Uterus (tissue), 4 donors: ENCODE data around the gene RRH. TPM values are rescaled to one million over a fixed set of nuclear protein-coding genes. Genes with fewer than 3 reads are reported as not detected.
A peak's percentile ranks its signal among the peaks of the same experiment; 100 is the strongest.

Experiments
- DNase-seq, 2 donors: peaks; one replicate each; pipeline ENCODE4 v3.0.0-alpha.2; 2019 to 2020
- H3K27ac ChIP-seq, 2 donors: fragments of 200-600 bp; sonication (generic); 1 replicate in 1 of 2; 2 replicates in 1 of 2; pipeline ENCODE4 v1.5.1; 2016 to 2018
- H3K27me3 ChIP-seq, 2 donors: fragments of 200-600 bp; sonication (generic); one replicate each; pipeline ENCODE4 v1.5.1; 2018 to 2019; ENCODE audit warnings: control low read depth in 1 of 2
- H3K36me3 ChIP-seq, 2 donors: fragments of 200-600 bp; sonication (generic); one replicate each; pipeline ENCODE4 v1.5.1; 2019; ENCODE audit warnings: control low read depth in 1 of 2
- H3K4me1 ChIP-seq, 2 donors: fragments of 200-600 bp; sonication (generic); one replicate each; pipeline ENCODE4 v1.5.1; 2018 to 2019; ENCODE audit warnings: control low read depth in 1 of 2
- H3K4me3 ChIP-seq, 2 donors: fragments of 200-600 bp; sonication (generic); 1 replicate in 1 of 2; 2 replicates in 1 of 2; pipeline ENCODE4 v1.5.1; 2018 to 2019; ENCODE audit warnings: mild to moderate bottlenecking in 1 of 2
- H3K9me3 ChIP-seq, 2 donors: fragments of 200-600 bp; sonication (generic); one replicate each; pipeline ENCODE4 v1.5.1; 2019; ENCODE audit warnings: control low read depth in 1 of 2
- POLR2A ChIP-seq, 2 donors: fragments of 450-650 bp; IDR thresholded peaks; one replicate each; pipeline ENCODE4 v1.6.1; 2016; ENCODE audit warnings: antibody characterized with exemption in 2 of 2, mild to moderate bottlenecking in 1 of 2, moderate library complexity in 1 of 2
- intact Hi-C: fragments of 100-400 bp; cut with DNase I; formaldehyde crosslinking; loops from one replicate; pipeline ENCODE4 v1.15.1; 2023; ENCODE audit warnings: low total_unique reads
- total RNA-seq, 4 donors: library from RNA; depleted of rRNA in 3 of 4; stranded (reverse); fragments of >200 nt in 3 of 4; gene quantifications; one replicate each; pipeline versions ENCODE4 v1.1.0 to v1.2.4, GENCODE V29; 2014 to 2023
- TF ChIP-seq, protein P1 (sequence below), 4 experiments: fragments of 200-600 bp in 2 of 4; fragments of 450-650 bp in 2 of 4; sonication (generic) in 2 of 4; IDR thresholded peaks; one replicate each; pipeline ENCODE4 v1.5.1; 2016 to 2019; ENCODE audit warnings: antibody characterized with exemption in 4 of 4, mild to moderate bottlenecking in 2 of 4, moderate library complexity in 1 of 4
- donor health status: DM: yes; HTN: yes; CAD: no.

Gene RRH
- total RNA-seq, 4 donors from 2014 or later, result 0.30 to 1.5 TPM; not detected in 2

DNA sequence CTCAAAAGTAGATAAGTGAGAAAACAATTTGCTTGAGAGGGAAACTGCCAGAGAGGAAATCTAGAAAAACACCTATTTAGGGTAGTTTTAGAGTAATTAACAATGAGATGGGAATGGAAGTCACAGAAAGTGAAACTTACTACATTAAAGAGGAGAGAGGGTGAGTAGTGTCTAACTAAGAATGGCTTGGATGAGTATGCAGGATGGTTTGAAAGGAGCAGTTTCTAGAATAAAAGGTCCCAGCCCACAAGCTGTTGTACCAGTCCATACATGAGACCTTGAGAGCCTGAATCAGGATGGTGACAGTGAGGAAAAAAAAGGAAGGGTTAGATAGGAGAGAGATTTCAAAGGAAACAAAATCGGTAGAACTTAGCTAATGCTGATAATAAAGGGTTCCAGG lies 10.9 kb upstream of the RRH start:
- Histone ChIP-seq H3K27ac (no peak overlapping the region), H3K4me3 (no peak overlapping the region), H3K27me3 (no peaks in the 10 kb centered on the region), H3K9me3 (no peaks in the 10 kb centered on the region), H3K36me3 (no peaks in the 10 kb centered on the region), H3K4me1 (no peaks in the 10 kb centered on the region)
- no peak for TF ChIP-seq POLR2A (IDR thresholded peaks at IDR 0.05)
- TF ChIP-seq, protein P1, sequence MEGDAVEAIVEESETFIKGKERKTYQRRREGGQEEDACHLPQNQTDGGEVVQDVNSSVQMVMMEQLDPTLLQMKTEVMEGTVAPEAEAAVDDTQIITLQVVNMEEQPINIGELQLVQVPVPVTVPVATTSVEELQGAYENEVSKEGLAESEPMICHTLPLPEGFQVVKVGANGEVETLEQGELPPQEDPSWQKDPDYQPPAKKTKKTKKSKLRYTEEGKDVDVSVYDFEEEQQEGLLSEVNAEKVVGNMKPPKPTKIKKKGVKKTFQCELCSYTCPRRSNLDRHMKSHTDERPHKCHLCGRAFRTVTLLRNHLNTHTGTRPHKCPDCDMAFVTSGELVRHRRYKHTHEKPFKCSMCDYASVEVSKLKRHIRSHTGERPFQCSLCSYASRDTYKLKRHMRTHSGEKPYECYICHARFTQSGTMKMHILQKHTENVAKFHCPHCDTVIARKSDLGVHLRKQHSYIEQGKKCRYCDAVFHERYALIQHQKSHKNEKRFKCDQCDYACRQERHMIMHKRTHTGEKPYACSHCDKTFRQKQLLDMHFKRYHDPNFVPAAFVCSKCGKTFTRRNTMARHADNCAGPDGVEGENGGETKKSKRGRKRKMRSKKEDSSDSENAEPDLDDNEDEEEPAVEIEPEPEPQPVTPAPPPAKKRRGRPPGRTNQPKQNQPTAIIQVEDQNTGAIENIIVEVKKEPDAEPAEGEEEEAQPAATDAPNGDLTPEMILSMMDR (IDR thresholded peaks at IDR 0.05), result no peak
- no peak for DNase-seq
- intact Hi-C loops, result loop anchor here (5.0 kb wide), 1 partner anchor 395 kb away; no protein-coding TSS in a partner anchor

DNA sequence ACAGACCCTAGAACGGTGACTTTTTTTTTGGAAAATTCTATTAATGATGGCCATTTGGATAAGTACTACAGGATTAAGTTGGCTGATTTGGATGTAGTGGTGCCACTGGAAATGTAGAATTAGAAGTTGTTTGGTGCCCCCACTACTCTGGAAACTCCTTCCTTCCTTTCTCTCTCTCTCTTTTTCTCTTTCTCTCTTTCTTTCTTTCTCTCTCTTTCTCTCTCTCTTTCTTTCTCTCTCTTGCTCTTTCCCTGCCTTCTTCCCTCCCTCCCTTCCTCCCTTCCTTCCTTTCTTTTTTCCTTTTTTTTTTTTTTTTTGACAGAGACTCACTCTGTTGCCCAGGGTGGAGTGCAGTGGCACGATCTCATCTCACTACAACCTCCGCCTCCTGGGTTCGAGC lies 9.5 kb upstream of the RRH start:
- Histone ChIP-seq H3K4me1 (no peaks in the 10 kb centered on the region), H3K36me3 (no peaks in the 10 kb centered on the region), H3K27ac (no peak overlapping the region), H3K9me3 (no peaks in the 10 kb centered on the region), H3K4me3 (no peak overlapping the region), H3K27me3 (no peaks in the 10 kb centered on the region)
- TF ChIP-seq, protein P1 (IDR thresholded peaks at IDR 0.05), result no peak
- no peak for TF ChIP-seq POLR2A (IDR thresholded peaks at IDR 0.05)
- intact Hi-C loops, result loop anchor here (5.0 kb wide), 1 partner anchor 396 kb away; no protein-coding TSS in a partner anchor
- no peak for DNase-seq

DNA sequence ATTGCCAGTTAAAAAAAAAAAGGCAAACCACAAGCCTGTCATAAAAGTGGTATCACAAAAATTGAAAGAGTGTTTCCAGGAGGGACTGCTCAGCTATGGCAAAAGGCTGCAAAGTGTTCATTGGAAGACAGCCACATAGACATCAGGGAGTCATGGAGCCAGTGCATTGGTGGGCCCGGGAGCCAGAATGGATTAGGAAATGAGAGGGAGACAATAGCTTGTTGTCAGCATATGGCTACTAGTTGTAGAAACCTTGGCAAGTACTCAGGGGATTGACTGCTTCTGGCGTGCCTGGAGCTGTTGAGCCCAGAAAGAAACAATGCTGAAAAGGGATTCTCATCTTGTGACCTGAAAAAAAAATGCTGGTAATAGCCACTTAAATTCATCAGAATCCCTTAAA lies 7.2 kb upstream of the RRH start:
- TF ChIP-seq POLR2A (IDR thresholded peaks at IDR 0.05), result no peak
- TF ChIP-seq, protein P1 (IDR thresholded peaks at IDR 0.05), result no peak
- Histone ChIP-seq H3K4me1 (no peaks in the 10 kb centered on the region), H3K4me3 (no peak overlapping the region), H3K9me3 (no peaks in the 10 kb centered on the region), H3K27ac (no peak overlapping the region), H3K27me3 (no peaks in the 10 kb centered on the region), H3K36me3 (peaks cover 0 to 6% of the 10 kb centered on the region in 2 donors)
- no peak for DNase-seq
- intact Hi-C loops, result no loop called here

DNA sequence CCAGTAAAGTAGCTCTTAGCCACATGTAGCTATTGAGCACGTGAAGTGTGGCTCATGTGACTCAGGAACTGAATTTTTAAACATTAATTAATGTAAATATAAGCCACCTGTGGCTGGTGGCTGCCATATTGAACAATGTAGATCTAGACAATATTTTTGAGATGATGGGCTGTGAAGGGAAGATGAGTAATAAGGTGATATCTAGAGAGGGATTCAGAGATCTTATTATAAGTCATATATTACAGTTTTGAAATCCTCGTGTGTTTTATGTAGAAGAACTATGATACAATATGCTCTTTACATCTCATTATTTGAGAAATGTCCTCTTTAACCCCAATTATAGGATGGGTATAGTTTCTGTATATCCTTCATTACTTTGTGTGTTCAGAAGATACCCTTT lies 6.6 kb upstream of the RRH start:
- Histone ChIP-seq H3K4me1 (no peaks in the 10 kb centered on the region), H3K4me3 (no peak overlapping the region), H3K36me3 (peaks cover 0 to 6% of the 10 kb centered on the region in 2 donors), H3K9me3 (no peaks in the 10 kb centered on the region), H3K27ac (no peak overlapping the region), H3K27me3 (no peaks in the 10 kb centered on the region)
- DNase-seq, result no peak
- intact Hi-C loops, result no loop called here
- TF ChIP-seq, protein P1 (IDR thresholded peaks at IDR 0.05), result no peak
- no peak for TF ChIP-seq POLR2A (IDR thresholded peaks at IDR 0.05)

DNA sequence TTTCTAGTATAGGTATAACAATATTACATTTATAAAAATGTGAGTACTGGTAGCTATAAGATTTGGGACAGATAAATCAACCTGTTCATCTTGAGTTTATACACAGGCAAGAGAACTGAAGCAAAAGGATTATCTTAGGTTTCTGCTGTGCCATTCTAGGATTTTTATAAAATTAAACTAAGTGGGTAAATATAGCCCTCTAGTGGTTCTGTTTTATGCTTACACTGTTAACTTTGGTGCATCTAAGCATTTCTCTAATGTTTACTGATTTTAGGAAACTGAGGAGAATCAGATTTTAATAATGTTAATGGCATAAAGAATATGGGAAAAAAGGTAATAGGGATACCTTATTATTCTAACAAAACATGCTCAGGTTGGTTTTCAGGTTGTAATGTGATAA lies 1.1 kb upstream of the RRH start:
- H3K27ac ChIP-seq, result no peak overlapping the region
- no peaks in the 10 kb centered on the region for H3K9me3 ChIP-seq
- no peaks in the 10 kb centered on the region for H3K4me1 ChIP-seq
- no peak overlapping the region for H3K4me3 ChIP-seq
- DNase-seq, result no peak
- TF ChIP-seq, protein P1 (IDR thresholded peaks at IDR 0.05), result peak; percentile 24 to 45 (median 39)
- TF ChIP-seq POLR2A (IDR thresholded peaks at IDR 0.05), result no peak
- H3K27me3 ChIP-seq, result no peaks in the 10 kb centered on the region
- H3K36me3 ChIP-seq, result peaks cover 0 to 6% of the 10 kb centered on the region in 2 donors
- intact Hi-C loops, result no loop called here
